Measurements from ENCODE around the gene NWD2.

The NWD2 gene

GRCh38 chr4:37223732-37224131 lies 20.8 kb upstream of the NWD2 start:
- no peak for TF ChIP-seq CTCF (IDR thresholded peaks at IDR 0.05; ENCODE audit: insufficient read depth, low read depth, low read length, missing control alignments)
- H3K4me3 ChIP-seq (ENCODE audit: low read length) = no peak overlapping the region
- DNase-seq (ENCODE audit: low read depth) = no peak

GRCh38 chr4:37224854-37225253 lies 19.7 kb upstream of the NWD2 start:
- no peak for DNase-seq (ENCODE audit: low read depth)
- no peak overlapping the region for H3K4me3 ChIP-seq (ENCODE audit: low read length)
- no peak for TF ChIP-seq CTCF (IDR thresholded peaks at IDR 0.05; ENCODE audit: insufficient read depth, low read depth, low read length, missing control alignments)

GRCh38 chr4:37225778-37226177 lies 18.8 kb upstream of the NWD2 start:
- TF ChIP-seq CTCF (IDR thresholded peaks at IDR 0.05; ENCODE audit: insufficient read depth, low read depth, low read length, missing control alignments) = no peak
- DNase-seq (ENCODE audit: low read depth) = no peak

GRCh38 chr4:37232315-37232714 lies 12.2 kb upstream of the NWD2 start:
- DNase-seq (ENCODE audit: low read depth) = no peak
- no peak for TF ChIP-seq CTCF (IDR thresholded peaks at IDR 0.05; ENCODE audit: insufficient read depth, low read depth, low read length, missing control alignments)
- no peak overlapping the region for H3K4me3 ChIP-seq (ENCODE audit: low read length)

More at GRCh38 chr4:37225778-37226177, 18.8 kb upstream of the NWD2 start:
- H3K4me3 ChIP-seq (ENCODE audit: low read length) = no peak overlapping the region

GRCh38 chr4:37236165-37236564 lies 8.4 kb upstream of the NWD2 start:
- peak; percentile 58 for DNase-seq (ENCODE audit: low read depth)
- no peak for TF ChIP-seq CTCF (IDR thresholded peaks at IDR 0.05; ENCODE audit: insufficient read depth, low read depth, low read length, missing control alignments)

GRCh38 chr4:37241647-37242046 lies 2.9 kb upstream of the NWD2 start:
- TF ChIP-seq CTCF (IDR thresholded peaks at IDR 0.05; ENCODE audit: insufficient read depth, low read depth, low read length, missing control alignments) = no peak
- DNase-seq (ENCODE audit: low read depth) = no peak
- no peak overlapping the region for H3K4me3 ChIP-seq (ENCODE audit: low read length)

More at GRCh38 chr4:37236165-37236564, 8.4 kb upstream of the NWD2 start:
- H3K4me3 ChIP-seq (ENCODE audit: low read length) = no peak overlapping the region

- TF ChIP-seq CTCF (IDR thresholded peaks at IDR 0.05; ENCODE audit: insufficient read depth, low read depth, low read length, missing control alignments) = no peak
These were observed 1.5 kb upstream of the NWD2 start for GRCh38 chr4:37243051-37243450.

More at GRCh38 chr4:37243051-37243450, 1.5 kb upstream of the NWD2 start:
- no peak for DNase-seq (ENCODE audit: low read depth)
- H3K4me3 ChIP-seq (ENCODE audit: low read length) = no peak overlapping the region
